Measurements from ENCODE around the gene KIRREL3. TPM values are rescaled to one million over a fixed set of nuclear protein-coding genes. Genes with fewer than 3 reads are reported as not detected.

KIRREL3 gene
- total RNA-seq, 2 donors from 2014 or later = not detected

DNA sequence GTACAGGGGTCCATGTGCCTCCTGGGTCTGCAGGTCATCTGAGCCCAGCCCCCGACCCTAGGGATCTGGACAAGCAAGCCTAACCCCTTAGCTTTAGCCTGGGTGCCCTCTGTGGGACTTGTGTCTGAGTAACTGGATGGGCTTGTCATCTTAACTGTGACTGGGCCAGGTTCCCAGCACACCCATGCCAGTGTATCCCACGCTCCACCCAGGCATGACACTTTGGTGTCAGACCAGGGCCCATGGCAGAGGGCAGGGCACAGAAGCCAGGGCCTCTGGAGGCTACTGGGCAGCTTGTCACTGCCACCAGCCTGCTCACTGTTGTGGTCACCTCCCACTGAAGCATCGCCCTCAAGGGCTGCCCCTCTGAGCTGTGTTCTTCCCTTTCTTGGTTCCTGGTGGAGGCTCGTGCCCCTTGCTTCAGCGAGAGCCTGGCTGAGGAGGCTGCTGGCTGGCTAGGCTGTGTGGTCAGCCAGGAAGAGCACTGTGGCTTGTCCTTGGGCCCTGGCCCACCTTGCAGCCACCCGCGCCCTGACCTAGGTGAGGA lies 564.3 kb downstream of the KIRREL3 start:
- DNase-seq (ENCODE audit: low spot score in 2 of 2) = no peak
- Mint-ChIP-seq H3K36me3 (no peaks in the 10 kb centered on the region), H3K9me3 (no peaks in the 10 kb centered on the region), H3K27ac (no peak overlapping the region)
- no peak for ATAC-seq

DNA sequence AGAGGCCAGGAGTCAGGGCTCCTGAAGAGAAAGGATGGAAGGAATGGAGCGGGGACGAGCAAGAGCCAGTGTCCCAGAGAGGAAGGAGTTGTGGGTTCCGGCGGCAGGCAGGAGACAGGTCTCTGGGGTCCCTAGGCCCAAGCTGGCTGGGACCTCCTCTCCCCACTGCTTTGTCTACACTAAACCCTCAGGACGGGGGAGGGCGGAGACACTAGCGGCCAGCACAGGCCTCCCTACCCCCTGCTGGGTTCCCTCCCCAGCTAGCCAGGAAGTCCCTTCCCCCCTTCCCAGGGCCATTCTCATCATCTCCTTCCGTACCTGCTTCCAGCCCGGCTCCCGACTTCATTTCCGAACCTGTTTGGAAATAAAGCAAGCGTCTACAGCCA lies 565.6 kb downstream of the KIRREL3 start:
- no peaks in the 10 kb centered on the region for H3K36me3 Mint-ChIP-seq
- no peak for ATAC-seq
- H3K9me3 Mint-ChIP-seq = no peaks in the 10 kb centered on the region
- no peak for DNase-seq (ENCODE audit: low spot score in 2 of 2)
- peak overlapping the region in 1 of 2 donors; percentile 65 for H3K27ac Mint-ChIP-seq

DNA sequence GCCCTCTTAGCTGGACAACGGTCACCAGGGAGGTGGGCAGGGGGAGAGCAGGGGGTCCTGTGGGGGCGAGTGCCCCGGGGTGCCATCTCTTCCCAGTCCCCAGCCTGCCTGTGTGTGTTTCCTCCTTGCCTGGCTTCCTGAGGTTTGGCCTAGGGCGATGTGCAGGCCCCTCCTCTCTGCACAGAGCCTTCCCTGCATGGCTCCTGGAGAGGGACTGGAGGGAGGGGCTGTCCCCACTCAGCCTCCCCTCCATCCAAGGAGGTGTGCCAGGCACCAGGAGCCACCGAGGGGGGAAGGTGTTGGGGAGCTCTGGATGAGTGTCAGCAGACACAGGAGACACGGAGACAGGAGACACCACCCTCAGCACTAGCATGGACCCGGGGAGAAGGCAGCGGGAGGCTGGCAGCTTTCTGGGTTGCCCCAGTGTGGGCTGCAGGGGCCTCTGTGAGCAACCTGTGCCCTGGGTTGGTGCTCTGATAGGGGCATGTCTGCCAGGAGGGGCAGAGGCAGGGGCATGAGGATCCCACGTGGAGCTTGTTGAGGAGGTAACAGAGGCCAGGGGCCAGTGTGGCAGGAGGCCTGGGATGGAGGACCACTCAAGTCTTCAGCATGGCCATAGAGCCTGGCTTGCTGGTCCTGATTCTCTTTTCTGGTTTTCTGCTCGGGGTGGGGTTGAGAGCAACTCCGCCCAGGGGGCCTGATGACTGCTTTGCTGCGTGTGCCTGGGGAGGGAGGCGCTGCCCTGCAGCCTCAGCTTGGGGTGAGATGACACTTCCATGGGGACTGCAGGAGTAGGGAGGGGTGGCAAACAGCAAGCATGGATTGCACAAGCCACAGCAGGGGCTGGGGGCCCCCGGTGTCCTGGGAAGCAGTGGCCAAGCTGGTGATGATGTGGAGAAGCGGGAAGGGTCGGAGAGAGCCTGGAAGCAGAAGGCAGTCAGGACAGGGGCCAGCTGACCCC lies 566.3 kb downstream of the KIRREL3 start:
- Mint-ChIP-seq H3K36me3 (no peaks in the 10 kb centered on the region), H3K27ac (peak overlapping the region; percentile 26 to 65), H3K9me3 (no peaks in the 10 kb centered on the region)
- DNase-seq (ENCODE audit: low spot score in 2 of 2) (no peak), ATAC-seq (no peak)

DNA sequence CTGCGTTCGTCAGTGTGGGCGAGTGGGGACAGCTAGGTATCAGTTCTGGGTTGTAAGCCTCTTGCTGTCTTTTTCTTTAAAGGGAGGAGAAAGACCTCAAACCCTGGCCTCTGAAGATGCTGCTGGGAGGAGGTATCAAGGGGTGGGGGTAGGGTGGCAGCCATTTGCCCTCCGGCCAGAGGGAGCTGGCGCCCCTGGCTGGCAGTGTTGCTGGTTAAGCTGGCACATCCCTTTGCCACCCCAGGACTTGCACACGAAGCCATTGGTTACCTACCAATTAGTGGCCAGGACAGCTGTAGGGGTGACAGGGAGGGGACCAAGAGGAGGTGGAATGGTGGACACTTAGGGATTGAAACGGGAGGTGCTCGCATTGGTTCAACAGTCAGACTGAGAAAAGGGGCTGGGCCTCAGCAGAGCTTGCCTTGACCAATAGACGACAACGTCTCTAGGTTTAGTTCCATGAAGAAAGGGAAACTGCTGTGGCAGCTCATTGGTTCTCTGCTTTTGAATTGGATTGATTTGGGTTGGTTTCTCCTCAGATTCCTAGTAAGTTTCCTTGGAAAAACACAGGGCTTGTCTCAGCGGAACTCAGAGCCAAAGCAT lies 567.2 kb downstream of the KIRREL3 start:
- H3K27ac Mint-ChIP-seq = no peak overlapping the region
- no peaks in the 10 kb centered on the region for H3K36me3 Mint-ChIP-seq
- DNase-seq (ENCODE audit: low spot score in 2 of 2) (no peak), ATAC-seq (no peak)
- H3K9me3 Mint-ChIP-seq = no peaks in the 10 kb centered on the region

DNA sequence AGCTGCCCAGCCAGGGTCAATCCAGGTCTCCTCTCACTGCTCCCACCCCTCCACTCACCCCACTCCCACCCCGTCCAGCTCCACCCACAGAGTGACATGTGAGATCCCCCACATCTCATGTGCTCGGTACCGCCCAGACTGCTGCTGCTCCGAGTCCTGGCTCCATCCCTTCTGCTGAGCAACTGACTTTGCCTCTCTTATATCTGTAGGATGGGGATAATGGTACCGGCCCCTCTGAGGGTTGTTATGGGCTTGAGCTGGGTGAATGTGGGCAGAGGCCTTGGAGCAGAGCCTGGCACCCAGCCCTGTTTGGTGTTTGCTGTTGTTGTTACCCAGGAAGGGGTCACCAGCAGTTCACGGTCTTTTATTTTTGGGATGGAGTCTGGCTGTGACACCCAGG lies 568.0 kb downstream of the KIRREL3 start:
- Mint-ChIP-seq H3K9me3 (no peaks in the 10 kb centered on the region), H3K27ac (no peak overlapping the region), H3K36me3 (no peaks in the 10 kb centered on the region)
- ATAC-seq = no peak
- DNase-seq (ENCODE audit: low spot score in 2 of 2) = no peak

DNA sequence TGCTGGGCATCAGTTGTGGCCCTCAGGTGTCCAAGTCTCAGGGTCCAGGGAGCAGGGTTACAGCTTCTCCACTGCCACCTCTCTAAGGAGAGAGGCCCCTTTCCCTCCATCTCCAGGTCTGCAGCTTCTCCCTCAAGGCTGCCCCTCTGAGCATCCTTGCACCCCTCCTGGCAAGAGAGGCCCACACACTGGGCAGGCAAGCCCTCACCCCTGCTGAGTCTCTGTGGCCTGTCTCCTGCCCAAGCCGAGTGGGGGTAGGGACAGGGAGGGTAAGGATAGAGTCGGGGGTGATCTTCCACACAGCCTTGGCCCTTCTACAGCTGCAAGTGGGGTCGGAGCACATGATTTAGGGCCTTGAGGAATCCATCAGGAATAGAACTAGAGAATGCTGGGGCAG lies 568.5 kb downstream of the KIRREL3 start:
- no peak overlapping the region for H3K27ac Mint-ChIP-seq

DNA sequence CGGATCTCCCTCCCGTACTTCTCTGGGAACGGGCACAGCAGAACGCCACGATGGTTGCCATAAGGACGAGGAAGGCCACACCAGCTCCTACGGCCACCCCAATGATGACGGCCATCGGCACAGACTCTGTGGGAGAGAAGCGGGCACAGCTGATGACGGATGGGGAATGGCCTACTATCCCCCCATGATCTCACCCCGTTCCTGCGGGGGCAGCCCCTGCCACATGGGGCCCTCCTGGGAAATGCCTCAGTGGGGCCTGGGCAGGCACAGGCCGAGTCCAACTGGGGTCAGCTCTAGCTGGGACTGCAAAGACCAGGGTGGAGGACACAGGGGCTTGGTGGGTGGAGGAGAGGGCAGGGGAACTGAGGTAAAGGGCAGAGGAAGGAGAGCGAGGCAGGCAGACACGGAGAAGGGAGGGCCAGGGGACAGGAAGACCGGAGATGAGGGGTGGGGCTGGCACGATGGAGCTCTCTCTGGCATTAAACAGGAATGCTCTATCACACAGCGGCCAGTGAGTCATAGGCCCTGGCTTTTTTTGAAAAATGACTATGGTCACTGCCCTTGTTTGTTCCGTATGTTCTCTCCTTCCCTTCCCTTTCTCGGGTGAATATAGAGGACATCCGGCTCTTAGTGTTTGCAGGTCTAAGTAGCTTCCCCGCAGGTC lies 569.0 kb downstream of the KIRREL3 start:
- DNase-seq (ENCODE audit: low spot score in 2 of 2) (no peak), ATAC-seq (no peak)
- H3K36me3 Mint-ChIP-seq = no peaks in the 10 kb centered on the region
- H3K27ac Mint-ChIP-seq = no peak overlapping the region
- no peaks in the 10 kb centered on the region for H3K9me3 Mint-ChIP-seq

More for the DNA sequence above, 568.5 kb downstream of the KIRREL3 start:
- ATAC-seq = no peak
- DNase-seq (ENCODE audit: low spot score in 2 of 2) = no peak
- H3K36me3 Mint-ChIP-seq = no peaks in the 10 kb centered on the region
- H3K9me3 Mint-ChIP-seq = no peaks in the 10 kb centered on the region

DNA sequence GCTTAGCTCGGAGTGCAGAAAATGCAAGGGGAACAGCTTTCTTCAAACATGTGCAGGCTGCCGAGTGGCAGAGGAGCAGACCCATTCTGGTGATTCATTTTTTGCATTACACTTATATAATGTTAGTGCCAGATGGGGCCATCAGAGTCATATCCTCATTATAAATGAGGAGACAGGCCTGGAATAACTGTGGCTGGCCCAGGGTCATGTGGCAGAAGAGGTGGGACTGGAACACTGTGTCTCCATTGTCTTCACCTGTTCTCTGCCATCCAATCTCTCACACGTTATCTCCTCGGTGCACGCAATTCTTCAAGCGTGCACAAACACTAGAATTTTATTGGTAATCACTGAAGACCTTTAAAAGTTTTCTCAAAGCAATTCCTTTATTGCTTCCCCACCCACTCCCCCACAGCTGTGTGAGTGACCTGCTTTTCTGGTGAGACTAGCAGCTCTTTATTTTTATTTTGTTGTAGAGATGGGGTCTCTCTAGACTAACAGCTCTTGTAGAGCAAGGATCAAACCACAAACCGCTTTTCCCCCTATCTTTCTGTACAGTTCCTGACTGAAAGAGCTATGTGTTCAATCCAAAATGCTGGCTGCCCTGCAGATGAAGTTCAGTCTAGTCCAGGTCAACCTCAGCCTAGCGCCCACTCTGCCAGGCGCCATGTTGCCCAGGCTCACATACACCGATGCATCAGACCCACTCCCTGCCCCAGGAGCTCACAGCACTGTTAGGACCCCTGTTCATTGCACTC lies 569.8 kb downstream of the KIRREL3 start:
- H3K27ac Mint-ChIP-seq = no peak overlapping the region
- ATAC-seq = no peak
- H3K36me3 Mint-ChIP-seq = no peaks in the 10 kb centered on the region

DNA sequence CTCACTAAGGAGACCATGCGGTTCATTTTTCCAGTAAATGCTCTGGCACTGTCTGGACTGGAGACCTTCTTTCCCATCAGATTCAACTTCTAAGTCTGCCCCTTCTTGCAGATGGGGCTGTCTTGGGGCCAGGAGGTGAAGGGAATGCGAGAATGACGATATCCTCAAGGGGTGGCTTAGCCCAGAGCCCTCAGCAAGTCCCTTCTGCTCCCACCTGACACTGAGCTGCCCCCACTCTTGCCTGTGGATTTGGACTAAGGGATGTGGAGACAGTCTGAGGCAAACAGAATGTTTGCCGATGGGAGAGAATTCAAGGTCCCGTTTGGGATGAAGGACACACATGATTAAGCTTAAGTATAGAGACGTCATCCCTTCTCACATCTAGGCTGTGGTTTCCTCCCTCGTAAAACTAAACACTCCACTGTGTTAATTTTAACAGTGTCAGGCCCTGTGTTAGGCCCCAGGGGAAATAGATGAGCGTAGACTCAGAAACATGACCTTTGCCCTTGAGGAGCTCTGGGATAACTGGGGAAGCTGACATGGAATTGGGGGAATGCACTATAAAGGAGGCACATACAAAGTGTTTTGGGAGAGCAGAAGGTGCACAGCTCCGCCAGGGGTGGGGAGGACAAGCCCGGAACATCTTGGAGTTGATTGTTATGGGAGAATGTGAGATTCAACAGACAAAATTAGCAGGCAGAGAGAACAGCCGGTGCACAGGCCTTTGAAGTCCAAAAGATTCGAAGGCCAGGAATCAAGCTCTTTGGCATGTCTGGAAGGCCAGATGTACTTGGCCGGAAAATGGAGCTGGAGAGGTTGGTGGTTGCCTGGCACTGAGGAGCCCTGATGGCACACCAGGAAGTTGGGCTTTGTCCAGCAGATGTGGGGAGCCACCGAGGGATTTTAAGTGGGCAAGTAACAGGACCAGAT lies 573.5 kb downstream of the KIRREL3 start:
- DNase-seq (ENCODE audit: low spot score in 2 of 2) = no peak
- no peaks in the 10 kb centered on the region for H3K9me3 Mint-ChIP-seq
- no peak overlapping the region for H3K27ac Mint-ChIP-seq
- H3K36me3 Mint-ChIP-seq = no peaks in the 10 kb centered on the region
- ATAC-seq = no peak

More for the DNA sequence above, 569.8 kb downstream of the KIRREL3 start:
- DNase-seq (ENCODE audit: low spot score in 2 of 2) = no peak
- H3K9me3 Mint-ChIP-seq = no peaks in the 10 kb centered on the region

DNA sequence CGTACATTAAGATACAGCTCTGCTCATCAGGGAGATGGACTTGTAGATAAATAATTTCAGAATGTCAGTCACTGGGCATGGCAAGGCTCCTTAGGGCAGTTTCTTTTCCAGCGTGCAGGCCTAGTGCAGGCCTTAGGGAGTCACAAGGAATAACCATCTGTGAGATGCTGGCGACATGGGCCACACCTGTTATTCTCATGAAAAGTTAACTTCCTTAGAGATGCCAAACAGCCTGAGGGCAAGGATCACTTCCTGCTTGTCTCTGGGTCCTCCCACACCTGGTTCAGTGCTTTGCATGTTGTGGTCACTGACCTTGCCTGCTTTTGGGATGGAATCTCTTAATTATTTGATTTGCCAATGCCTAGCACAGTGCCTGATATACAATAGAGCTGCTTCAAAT lies 574.5 kb downstream of the KIRREL3 start:
- Mint-ChIP-seq H3K36me3 (no peaks in the 10 kb centered on the region), H3K27ac (no peak overlapping the region), H3K9me3 (no peaks in the 10 kb centered on the region)
- no peak for DNase-seq (ENCODE audit: low spot score in 2 of 2)
- no peak for ATAC-seq

DNA sequence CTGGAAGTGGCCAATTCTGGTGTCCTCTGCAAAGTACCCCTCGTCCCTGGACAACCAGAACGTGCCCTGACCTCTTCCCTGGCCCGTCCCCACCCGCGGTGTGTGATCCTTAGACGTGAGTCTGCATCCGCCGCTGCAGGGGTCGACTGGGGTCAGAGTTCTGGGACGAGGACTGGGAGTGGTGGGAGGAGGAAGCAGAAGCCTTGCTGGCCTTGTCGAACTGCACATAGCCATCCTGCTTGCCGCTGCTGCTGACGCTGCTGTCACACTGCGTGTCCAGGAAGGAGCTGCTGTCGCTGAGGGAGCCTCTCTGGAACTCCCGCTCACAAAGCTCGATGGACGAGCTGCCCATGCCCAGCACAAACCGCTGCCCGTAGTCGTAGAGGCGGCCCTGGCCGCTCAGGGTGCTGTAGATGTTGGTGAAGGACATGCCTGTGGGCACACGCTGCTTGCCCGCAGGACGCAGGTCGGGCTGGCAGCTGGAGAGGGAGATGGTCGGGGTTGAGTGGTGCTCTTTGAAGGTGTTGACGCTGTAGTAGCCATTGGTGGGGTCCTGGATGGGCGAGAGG lies 576.0 kb downstream of the KIRREL3 start:
- Mint-ChIP-seq H3K36me3 (no peaks in the 10 kb centered on the region), H3K9me3 (no peaks in the 10 kb centered on the region), H3K27ac (peak overlapping the region in 1 of 2 donors; percentile 6)
- no peak for ATAC-seq
- no peak for DNase-seq (ENCODE audit: low spot score in 2 of 2)

DNA sequence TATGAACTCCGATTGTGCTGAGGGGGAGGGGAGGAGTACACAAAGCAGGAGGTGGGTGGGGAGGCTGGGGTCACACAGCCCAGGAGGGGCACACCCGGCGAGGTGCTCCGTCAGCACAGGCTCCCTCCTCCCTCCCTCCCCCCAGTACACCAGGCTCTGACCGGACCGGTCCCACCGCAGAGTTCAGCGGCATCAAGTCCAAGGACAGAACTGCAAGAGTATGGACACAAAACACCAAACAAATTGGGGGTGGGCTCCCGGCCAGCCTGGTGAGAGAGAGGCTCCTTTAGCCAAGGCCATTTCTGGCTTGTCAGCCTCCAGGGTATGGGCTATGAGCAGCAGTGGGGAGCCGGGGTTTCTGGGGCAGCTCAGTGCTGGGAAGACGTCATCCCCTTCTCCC lies 576.8 kb downstream of the KIRREL3 start:
- no peaks in the 10 kb centered on the region for H3K36me3 Mint-ChIP-seq
- no peaks in the 10 kb centered on the region for H3K9me3 Mint-ChIP-seq
- no peak for DNase-seq (ENCODE audit: low spot score in 2 of 2)
- H3K27ac Mint-ChIP-seq = no peak overlapping the region
- ATAC-seq = no peak

DNA sequence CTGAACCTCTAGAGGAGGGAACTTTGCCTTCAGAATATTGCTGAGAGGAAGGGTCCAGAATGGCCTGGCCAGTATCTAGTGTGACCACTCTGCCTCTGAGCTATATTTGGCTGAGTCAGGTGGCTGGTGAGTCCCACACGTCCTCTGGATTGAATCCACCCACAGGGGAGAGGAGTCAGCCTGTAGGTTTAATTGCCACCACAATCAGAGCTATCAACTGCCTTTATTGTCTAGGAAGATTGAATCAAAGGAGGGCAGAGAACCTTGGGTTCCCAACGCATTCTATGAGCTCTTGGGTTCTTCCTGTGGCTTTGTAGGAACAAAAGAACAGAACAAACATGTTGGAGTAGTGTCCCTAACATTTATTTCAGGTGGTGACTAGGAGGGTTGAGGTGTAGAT lies 577.4 kb downstream of the KIRREL3 start:
- no peak for ATAC-seq
- no peaks in the 10 kb centered on the region for H3K9me3 Mint-ChIP-seq
- H3K27ac Mint-ChIP-seq = no peak overlapping the region
- no peaks in the 10 kb centered on the region for H3K36me3 Mint-ChIP-seq
- DNase-seq (ENCODE audit: low spot score in 2 of 2) = no peak

DNA sequence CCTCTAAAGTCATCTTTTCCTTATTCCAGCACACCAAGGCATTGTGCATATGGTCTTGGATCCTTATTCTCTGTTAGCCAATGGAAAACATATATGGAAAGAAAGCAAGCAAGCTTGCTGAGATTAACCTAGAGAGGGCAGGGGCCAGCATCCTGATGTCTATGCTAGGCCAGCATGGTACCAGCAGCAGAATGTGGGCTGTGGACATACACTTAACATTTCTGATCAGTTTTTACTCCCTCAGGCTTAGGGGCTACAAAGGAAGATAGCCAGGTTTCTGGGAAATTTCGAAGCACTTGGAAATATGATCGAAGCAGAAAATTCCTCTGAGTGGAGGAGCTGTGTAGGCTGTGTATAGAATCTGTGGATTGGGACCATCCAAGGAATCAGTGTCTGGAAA lies 578.1 kb downstream of the KIRREL3 start:
- no peaks in the 10 kb centered on the region for H3K9me3 Mint-ChIP-seq
- no peak for DNase-seq (ENCODE audit: low spot score in 2 of 2)
- ATAC-seq = no peak
- no peak overlapping the region for H3K27ac Mint-ChIP-seq
- H3K36me3 Mint-ChIP-seq = no peaks in the 10 kb centered on the region

DNA sequence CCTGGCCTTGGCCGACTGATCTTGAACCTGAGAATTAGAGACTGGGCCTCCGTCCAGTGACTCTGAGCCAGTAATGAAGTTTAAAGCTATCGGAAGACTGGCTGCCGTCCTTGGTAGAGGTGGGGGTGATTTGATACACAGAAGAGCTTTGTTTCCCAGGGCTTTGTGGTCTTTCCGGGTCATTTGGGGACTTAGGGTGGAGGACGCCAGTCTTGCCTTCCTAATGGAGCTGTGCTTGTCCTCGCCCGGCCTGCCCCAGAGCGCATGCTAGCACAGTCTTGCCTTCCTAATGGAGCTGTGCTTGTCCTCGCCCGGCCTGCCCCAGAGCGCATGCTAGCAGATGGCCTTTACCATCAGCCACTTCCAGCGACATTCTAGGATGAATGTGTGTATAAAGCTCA lies 579.3 kb downstream of the KIRREL3 start:
- Mint-ChIP-seq H3K27ac (no peak overlapping the region), H3K9me3 (no peaks in the 10 kb centered on the region), H3K36me3 (no peaks in the 10 kb centered on the region)
- no peak for DNase-seq (ENCODE audit: low spot score in 2 of 2)
- ATAC-seq = no peak
